ENCODE results near the gene FLAD1. TPM values are rescaled to one million over a fixed set of nuclear protein-coding genes. Genes with fewer than 3 reads are reported as not detected.

The FLAD1 gene
- total and polyA plus RNA-seq, 2 of the 4 experiments (the other 2 are of a cell fraction): 26.3 to 37.3 TPM

DNA sequence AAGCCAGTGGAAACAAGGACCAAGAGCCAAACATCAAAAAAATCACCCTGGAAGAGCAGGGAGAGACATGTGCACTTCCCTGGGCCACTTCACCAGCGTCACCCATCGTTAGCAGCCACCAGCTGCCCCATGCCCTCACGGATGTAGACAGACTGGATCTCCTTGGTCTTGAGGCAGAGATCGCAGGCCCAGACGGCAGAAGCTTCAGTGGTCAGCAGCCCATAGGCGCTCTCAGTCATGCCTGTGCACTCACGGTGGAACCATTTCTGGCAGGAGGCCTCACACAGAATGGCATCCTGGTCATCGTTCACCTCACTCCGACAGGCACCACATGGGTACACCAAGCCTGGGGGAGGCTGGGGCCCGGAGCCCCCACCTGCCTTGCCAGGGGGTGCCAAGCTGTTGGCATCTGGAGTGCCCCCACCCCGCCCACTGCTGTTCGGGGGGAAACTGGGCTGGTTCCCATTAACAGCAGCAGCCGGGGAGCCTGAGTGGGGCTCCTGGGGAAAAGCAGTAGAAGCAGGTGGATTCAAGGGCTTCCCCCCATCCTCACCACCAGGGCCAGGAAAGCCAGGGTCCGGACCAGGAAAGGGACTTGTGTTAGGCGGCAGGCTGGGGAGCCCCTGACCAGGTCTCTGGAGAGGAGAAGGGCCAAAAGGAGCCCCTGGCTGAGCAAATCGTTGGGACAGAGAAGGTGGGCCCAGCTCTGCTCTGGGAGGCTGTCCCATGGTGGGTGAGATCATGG, 24.3 kb upstream of the FLAD1 start:
- H3K27me3 ChIP-seq (ENCODE audit: control insufficient read depth, insufficient read depth, low read length): no peaks in the 10 kb centered on the region
- WGBS, 2 experiments (ENCODE audit: extremely low coverage in 2 of 2, insufficient read length in 1 of 2): 93% methylated on average over 5 of the region's 16 CpGs; no CpG with 5 or more reads in 1 of the 2 experiments
- H4K5ac ChIP-seq (ENCODE audit: low read depth, low read length): no peak overlapping the region
- no peak for TF ChIP-seq CEBPB (IDR thresholded peaks at IDR 0.05; ENCODE audit: low read depth, low read length)
- no peak for TF ChIP-seq RFX5 (IDR thresholded peaks at IDR 0.05; ENCODE audit: low read depth, low read length)
- H4K8ac ChIP-seq (ENCODE audit: low read depth in 2 of 2, low read length in 2 of 2): no peak overlapping the region
- H3K14ac ChIP-seq (replicated peaks; ENCODE audit: low read depth, low read length): no peak overlapping the region
- H2BK5ac ChIP-seq (ENCODE audit: low read depth, low read length, poor library complexity, severe bottlenecking): no peak overlapping the region
- no peaks in the 10 kb centered on the region for H3K9me3 ChIP-seq (ENCODE audit: control insufficient read depth, insufficient read depth, low read length)
- peaks cover 13% of the 10 kb centered on the region for H4K20me1 ChIP-seq (ENCODE audit: insufficient read depth, low read length)
- H3K4me1 ChIP-seq (ENCODE audit: control insufficient read depth, insufficient read depth, low read length): peaks cover 18% of the 10 kb centered on the region
- in situ Hi-C loops (cut with MboI; ENCODE audit: low sequenced_read_pairs) (loop anchor here (10.0 kb wide), 1 partner anchor 96 kb away; the partner anchor contains the start of gene ADAM15), intact Hi-C loops (cut with micrococcal nuclease) (loop anchor here (5.0 kb wide), 1 partner anchor 103 kb away; the partner anchor contains the start of gene EFNA4), dilution Hi-C loops (cut with HindIII; ENCODE audit: low sequenced_read_pairs, unreplicated experiment) (no loop called here)
- CTCF ChIA-PET: no interaction called here
- no peak overlapping the region for H3K56ac ChIP-seq (ENCODE audit: extremely low read depth, insufficient read depth, low read length)
- H3K9ac ChIP-seq (ENCODE audit: low read depth, low read length): no peak overlapping the region
- peaks cover 19 to 62% of the 10 kb centered on the region in 2 experiments; a peak in 3 of 4 replicates for H3K79me1 ChIP-seq (ENCODE audit: low read depth in 1 of 2, low read length in 2 of 2)
- peaks cover 8% of the 10 kb centered on the region for H3K9me1 ChIP-seq (ENCODE audit: insufficient read depth, low read length)
- no peak overlapping the region for H2AK9ac ChIP-seq (replicated peaks; ENCODE audit: low read depth, low read length, poor library complexity)
- no peak overlapping the region for H3K4ac ChIP-seq (ENCODE audit: low read depth, low read length)
- no peak overlapping the region for H2BK15ac ChIP-seq (ENCODE audit: low read depth, low read length)
- H3K18ac ChIP-seq (ENCODE audit: low read depth, low read length): no peak overlapping the region
- H2AFZ ChIP-seq (replicated peaks; ENCODE audit: low read length, poor library complexity): no peak overlapping the region
- no peak overlapping the region for H3K4me2 ChIP-seq (ENCODE audit: low read depth, low read length)
- no peak overlapping the region for H3K23ac ChIP-seq (ENCODE audit: low read depth, low read length)
- DNase-seq (no peak), ATAC-seq (ENCODE audit: low read depth) (no peak)
- no peak overlapping the region for H2BK120ac ChIP-seq (ENCODE audit: low read depth, low read length)
- POLR2A ChIA-PET (ENCODE audit: unreplicated experiment): no interaction called here
- H2BK20ac ChIP-seq (ENCODE audit: low read depth, low read length): no peak overlapping the region
- BruUV-seq (replicated peaks): no TSS peak
- peaks cover 25% of the 10 kb centered on the region for H3K36me3 ChIP-seq (ENCODE audit: control insufficient read depth, insufficient read depth, low read length)
- no peak overlapping the region for H4K91ac ChIP-seq (ENCODE audit: insufficient read depth, low read depth, low read length)
- no peak overlapping the region for H3K4me3 ChIP-seq (ENCODE audit: insufficient read depth, low read depth, low read length)
- H3K27ac ChIP-seq (ENCODE audit: insufficient read depth, low read length): no peak overlapping the region
- H2AK5ac ChIP-seq (ENCODE audit: low read depth, low read length): no peak overlapping the region
